Inferior parietal cortex (tissue), 1 donor: ENCODE measurements around the gene TAS2R10.

ENCODE experiments used
- DNase-seq: peaks from one replicate; pipeline ENCODE4 v3.0.0-alpha.2; 2016; ENCODE audit errors: extremely low spot score

Gene TAS2R10

DNA sequence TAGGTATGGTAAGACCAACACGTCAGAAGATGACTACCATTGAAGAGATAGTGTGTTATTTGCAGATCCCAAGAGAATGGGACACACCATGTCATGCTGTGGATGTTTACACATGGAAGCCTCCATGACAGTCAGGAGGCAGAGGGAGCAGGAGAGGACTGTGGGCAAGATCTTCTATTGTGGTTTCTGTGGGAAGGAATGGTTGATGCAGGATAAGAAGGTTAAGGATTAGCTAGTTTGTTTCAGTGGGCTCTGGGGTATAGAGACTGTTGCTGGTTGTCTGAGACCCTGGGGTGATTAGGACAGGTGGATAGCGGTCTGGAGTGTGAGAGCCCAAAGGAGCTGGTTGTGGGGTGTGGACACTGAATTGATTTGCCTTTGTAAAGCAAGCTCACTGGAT lies 47.1 kb downstream of the TAS2R10 start:
- DNase-seq = no peak
